ENCODE results near the gene UST.
"Not testable (repeated sequence)": the region's sequence is repeated elsewhere in the genome, so short reads cannot be mapped to it uniquely, and the experiment has no call there.

Gene UST

DNA sequence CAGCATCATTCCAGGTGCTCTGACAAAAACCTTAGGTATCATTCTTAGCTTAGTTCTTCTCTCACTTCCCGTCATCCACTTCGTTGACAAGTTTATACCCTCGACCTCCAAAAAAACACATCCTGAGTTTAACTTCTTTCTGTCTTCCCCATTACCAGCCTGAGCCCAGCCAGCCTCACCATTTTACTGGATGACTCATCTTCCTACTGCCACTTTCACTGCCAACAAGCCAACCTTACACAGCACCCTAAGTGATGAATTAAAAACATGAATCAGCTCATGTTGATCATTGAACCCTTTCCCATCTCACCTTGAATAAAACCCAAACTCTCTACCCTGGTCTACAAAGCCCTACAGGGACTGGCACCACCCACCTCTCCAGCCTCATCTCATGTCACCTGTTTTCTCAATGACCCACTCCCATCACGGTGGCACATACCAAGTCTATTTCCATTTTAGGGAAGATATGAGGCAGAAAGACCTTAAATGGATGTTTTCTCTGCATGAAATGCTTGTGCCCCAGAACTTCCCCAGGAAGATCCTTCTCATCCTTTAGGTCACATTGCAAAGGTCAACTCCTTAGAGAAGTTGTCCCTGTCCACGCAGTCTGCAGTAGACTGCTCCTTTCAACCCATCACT is 9.9 kb upstream of the UST start:
- no peak for DNase-seq (ENCODE audit: low read depth)

DNA sequence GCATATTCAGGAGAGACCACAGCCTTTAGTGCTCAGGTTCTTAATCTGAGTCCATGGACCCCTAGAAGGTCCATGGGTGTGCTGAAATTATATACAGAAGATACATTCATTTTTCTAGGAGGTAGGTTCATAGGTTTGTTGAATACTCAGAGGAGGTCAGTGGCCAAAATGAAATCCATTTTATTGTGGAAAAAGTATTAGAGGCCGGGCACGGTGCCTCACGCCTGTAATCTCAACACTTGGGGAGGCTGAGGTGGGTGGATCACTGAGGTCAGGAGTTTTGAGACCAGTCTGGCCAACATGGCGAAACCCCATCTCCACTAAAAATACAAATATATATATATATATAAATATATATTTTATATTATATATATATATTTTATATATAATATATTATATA is 9.0 kb upstream of the UST start:
- no peak for DNase-seq (ENCODE audit: low read depth)

DNA sequence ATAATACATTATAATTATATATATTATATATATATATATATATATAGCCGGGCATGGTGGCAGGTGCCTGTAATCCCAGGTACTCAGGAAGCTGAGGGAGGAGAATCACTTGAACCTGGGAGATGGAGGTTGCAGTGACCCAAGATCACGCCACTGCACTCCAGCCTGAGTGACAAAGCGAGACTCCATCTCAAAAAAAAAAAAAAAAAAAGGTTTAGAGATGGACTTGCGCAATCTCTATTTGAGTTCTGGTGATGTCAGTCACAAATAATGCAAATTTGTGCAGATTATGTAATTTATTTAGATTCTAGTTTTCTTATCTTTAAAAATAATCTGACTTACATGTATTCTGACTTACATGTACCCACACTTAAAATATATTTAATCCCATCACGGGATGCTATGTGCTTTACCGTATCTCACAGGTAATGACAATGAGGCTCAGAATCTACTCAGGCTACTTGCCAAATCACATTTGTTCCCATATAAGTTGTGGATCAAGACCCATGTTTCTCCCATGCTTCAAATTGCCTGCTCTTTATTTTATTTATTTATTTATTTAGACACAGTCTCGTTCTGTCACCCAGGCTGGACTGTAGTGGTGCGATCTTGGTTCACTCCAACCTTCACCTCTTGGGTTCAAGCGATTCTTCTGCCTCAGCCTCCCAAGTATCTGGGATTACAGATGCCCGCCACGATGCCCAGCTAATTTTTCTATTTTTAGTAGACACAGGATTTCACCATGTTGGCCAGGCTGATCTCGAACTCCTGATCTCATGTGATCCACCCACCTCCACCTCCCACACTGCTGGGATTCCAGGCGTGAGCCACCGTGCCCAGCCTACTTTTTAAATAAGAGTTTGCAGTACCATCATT is 7.6 kb upstream of the UST start:
- no peak for DNase-seq (ENCODE audit: low read depth)

DNA sequence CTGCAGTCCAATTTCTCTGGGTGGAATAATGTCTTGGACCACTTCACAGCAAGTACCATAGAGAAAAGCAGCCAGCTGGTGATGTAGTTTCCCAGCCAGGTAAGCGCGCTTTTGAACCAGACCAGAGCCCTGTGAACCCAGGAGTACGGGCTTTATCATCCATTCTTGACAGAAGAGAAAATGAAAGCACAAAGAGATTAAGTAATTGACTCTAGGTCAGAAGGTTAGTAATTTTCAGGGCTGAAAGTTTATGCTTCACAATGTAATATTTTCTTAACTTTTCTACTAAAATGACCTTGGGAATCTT is 7.1 kb upstream of the UST start:
- no peak for DNase-seq (ENCODE audit: low read depth)

DNA sequence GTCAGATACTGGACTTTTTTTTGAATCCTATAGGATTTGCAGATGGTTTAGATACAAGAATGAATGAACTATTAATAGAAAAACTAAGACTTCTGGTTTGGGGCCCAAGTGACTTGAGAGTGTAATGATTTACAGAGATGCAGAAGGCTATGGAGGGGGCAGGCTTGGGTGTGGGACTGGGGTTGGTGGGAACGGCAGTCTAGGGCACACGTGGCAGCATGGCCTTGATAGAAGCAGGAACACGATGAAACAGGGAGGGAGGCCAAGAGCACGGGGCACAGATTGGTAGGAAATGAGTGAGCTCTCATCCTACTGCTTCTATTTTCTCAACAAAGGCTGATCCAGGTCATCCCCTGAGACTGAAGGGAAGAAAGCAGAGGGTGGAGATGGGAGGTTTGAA is 3.4 kb upstream of the UST start:
- DNase-seq (ENCODE audit: low read depth) = no peak

DNA sequence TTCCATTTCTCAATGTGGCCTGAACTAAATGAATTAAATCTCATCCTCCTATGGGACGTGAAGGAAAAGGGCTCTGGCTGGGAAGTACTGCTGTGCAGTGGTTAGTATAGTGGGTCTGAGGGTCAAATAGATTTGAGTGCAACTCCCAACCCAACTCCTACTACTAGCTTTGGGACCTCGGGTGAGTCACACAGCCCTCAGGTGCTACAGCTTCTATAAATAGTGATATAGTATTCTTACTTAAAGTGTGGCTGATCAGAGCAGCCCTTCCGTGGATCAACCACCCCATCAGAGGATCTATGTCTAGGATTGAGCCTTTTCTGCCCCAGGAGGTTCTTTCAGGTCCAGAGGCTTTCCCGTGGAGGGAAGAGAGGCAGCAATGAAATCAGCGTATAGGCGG is 904 bp upstream of the UST start:
- no peak for DNase-seq (ENCODE audit: low read depth)

DNA sequence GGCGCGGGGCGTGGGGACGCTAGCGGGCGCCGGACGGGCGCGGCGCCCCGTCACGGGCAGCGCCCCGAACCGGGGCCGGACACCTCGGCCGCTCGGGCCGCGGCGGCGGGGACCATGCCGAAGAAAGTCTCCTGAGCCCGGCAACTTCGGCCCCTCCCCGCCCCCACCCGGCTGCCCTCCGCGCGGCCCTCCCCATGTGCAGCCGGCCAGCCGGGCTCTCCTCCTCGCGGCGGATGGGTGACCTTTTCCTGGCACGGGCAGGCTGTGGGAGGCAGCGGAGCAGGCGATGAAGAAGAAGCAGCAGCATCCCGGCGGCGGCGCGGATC is 278 bp downstream of the UST start:
- no peak for DNase-seq (ENCODE audit: low read depth)

DNA sequence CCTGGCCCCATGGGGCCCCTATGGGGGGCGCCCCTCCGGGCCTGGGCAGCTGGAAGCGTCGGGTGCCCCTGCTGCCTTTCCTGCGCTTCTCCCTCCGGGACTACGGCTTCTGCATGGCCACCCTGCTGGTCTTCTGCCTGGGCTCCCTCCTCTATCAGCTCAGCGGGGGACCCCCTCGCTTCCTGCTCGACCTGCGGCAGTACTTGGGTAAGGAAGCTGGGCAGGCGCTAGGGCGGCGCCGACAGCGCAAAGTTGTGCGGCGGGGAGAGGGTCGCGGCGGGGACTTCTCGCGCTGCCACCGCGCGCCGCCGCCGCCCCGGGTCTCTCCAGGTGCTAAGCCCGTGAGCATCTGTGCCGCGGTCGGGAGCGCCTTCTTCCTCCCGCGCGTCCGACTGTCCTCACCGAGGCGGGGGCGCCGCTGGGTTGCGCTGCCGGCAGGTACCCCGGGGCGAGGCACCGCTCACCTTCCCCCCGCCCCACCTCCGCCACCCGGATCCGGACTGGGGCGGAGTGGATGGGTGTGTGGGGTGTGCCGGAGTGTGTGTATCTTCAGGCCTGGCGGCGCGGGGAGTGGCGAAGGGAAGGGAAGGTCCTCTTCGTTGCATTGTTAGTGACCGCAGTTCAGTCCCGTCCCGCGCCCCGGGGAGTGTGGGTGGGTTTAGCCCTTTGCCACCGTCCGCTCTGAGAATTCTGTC is 788 bp downstream of the UST start:
- no peak for DNase-seq (ENCODE audit: low read depth)

DNA sequence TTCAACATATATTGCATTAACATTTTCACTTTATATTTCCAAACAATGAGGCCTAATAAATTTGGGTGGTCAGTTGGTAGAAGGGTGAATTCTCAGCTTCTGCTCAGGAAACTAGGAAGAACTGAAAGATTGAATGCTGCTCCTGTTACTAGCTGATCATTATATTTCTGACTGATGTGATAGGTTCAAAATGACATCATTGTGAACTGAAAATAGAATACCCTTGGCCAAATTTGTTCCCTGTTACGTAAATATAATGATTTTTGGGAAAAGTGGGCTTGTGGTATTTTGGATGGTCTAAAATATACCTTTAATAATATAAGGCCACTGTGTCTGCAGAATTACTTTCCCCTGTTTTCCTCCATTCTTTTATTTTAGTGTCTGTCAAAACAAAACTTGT is 2.8 kb downstream of the UST start:
- no peak for DNase-seq (ENCODE audit: low read depth)

DNA sequence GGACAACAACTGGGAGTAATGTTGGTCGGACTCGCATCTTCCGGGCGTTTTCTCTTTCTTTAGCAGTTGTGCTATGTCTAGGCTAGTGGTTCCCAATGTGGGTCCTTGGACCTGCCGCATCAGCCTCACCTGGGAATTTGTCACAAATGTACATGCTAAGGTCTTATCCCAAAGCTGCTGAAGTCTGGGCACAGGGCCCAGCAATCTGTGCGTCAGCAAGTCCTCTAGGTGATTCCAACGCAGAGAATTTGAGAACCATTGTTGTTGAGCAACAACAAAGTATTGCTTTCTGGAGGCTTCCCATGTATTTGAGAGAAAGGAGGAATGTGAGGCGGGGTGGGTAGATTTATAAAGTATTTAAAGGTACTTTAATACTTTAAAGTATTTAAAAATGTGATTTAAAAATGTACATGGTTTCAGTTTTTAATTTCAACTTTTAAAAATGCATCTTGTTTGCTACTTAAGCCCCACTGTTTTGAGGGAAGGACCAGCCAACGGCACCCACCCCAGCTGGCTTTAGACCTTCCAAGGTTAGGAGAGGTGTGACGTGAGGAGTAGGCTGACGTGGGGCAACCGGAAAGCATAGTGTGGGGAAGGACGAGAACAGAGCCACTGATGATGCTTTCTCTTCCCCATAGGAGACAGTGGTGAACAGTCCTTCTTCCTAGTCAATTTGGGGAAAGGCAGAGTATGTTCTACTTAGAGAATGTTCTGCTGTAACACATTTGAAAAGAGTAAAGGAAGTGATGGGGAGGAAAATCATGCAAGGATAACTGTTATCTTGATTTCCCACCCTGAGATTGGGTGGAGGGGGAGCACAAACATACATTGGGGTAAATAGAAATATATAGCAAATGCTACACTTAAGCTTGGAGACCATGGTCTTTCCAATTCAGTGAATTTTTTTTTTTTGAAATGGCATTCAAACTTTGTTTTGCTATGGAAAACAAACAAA is 4.3 kb downstream of the UST start:
- DNase-seq (ENCODE audit: low read depth) = no peak

DNA sequence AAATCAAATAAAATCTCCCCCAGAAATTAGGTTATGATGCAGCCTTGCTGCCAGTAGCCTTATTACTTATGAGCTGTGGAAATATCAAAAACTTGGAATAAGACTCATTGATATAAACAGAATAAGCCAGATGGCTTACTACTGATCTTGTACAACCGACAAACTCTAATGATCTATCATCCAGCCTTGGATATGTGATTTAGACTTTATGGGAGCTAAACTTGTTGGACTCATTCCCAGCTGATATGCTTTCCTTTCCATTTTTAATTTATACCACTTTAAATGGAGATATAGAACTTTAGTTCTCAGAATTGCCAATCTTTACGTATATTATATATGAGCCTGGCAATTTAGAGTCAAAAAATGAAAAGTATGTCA is 5.0 kb downstream of the UST start:
- DNase-seq (ENCODE audit: low read depth) = no peak

DNA sequence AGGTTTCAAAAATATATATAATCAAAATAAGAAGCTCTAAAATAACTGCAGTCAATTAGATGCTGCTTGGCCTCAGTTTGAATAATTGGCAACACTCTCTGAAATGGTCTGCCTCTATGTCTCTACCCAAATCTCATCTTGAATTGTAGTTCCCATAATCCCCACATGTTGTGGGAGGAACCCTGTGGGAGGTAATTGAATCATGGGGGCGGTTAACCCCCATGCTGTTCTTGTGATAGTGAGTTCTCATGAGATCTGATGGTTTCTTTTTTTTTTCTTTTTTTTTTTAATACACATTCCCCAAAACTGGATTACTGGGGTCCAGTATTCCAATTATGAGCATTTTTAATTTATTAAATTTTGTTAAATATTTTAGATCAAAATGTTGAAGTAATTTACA is 8.5 kb downstream of the UST start:
- not testable (repeated sequence) for DNase-seq (ENCODE audit: low read depth)

DNA sequence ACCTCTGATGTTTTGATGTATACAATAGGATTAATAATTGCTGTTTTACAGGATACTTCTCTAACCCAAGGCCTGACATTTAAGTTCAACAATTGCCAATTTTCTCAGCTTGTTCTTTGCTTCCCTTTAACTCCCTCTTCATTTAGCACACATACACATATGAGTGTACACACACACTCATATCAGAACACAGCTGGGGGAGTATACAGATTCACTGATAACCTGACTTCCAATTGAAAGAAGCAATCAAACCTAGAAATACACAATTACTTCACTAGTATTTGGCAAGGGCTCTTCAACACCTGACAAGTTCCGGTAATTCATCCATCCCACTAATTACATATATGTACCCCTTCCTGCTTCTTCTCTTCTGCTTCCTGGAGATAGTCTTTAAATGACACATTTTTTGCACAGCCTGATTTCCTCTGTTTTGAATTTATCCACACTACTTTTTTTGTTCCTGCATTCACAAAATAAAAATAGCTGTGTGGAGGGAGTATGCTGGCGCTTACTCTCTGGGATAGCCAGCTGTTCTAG is 11.2 kb downstream of the UST start:
- no peak for DNase-seq (ENCODE audit: low read depth)

DNA sequence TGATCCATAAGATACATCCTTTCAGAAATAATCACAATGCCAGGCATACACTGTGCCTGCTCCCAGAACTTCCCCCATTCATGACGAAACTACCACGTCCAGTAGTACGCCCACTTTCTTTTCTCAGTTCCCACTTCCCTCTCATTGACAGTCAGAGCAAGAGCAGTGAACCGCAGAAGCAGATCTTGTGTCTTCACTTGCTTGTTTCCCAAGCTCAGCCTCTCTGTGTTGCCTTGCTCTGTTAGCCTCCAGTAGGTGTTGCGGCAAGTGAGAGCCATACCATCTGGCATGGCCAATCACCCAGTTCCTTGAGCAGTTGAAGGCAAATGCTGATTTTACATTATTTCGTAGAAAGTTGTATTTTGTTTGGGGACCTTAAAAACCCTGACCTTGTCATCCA is 11.7 kb downstream of the UST start:
- no peak for DNase-seq (ENCODE audit: low read depth)

DNA sequence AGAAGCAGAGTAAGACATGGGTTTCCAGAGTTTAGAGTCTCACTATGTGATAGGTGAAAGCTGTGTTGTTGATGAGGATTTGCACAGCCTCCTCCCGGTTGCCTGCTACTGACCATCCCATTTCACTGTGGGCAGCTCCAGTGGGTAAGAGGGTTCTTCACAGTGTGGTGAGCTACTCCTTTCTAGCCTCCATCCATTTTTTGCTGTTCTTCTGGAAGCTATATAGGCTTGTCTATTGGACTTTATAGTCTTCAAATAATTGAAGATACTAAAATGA is 13.4 kb downstream of the UST start:
- no peak for DNase-seq (ENCODE audit: low read depth)

DNA sequence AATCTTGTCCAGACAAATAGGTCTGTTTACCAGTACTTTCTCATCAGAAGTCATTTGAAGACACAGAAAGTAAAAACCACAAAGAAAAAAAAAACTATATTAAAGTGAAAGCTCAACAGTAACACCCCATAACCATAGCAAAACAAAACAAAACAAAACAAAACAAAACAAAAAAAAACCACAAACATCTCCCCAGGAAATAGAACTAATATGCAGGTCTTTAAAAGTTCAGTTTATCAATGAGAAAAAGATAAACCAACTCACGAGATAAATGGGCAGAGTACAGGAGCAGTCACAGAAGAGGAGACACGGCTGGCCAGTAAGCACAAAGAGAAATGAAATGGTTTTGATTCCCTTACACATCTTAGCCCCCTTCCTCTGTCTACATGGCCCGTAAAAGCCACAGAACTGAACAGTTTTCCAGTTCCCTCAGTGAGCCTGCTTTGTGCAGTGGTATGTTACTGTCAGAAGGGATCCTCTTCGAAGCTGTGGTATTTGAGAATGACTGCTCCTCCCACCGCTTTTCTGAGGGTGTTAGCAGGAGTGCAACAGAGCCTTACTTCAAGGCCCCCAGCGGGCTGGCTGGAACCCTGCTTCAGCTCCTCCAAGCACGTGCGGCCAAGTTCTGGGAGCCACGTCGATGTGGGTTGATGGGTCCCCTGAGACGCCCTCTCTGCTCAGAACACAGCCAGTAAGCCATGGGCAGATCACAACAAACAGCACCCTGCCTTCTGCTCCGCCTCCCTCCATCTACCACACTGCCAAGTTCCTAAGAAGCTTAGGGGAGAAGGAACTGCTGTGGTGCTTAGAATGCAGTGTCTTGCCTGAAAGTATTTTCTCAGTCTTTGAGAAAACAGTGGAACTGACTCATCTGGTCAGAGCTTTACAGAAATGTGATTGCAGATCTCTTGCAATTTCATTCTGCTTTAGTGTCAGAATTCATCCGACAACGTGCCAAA is 14.0 kb downstream of the UST start:
- DNase-seq (ENCODE audit: low read depth) = no peak

DNA sequence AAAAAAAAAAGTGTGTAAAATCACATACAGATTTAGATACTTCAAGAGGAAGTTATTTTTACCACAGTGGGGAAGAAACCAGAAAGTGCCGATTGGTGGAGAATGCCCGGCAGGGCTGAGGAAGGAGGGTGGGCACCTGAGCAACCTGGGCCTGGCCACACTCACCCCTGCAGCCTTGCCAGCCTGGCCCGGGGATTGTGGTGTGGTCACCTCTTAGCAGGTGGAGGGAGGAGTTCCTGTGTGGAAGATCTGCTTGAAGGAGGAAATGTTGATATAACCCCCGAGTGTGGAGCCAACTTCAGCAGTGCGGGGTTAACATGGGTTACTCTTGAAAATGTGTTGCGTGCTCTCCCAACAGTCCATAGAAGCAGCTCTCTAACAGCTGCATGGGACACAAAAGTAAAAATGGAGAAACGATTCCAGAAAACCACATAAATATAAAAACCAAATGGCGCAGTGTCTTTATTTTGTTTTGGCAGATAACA is 14.7 kb downstream of the UST start:
- no peak for DNase-seq (ENCODE audit: low read depth)

DNA sequence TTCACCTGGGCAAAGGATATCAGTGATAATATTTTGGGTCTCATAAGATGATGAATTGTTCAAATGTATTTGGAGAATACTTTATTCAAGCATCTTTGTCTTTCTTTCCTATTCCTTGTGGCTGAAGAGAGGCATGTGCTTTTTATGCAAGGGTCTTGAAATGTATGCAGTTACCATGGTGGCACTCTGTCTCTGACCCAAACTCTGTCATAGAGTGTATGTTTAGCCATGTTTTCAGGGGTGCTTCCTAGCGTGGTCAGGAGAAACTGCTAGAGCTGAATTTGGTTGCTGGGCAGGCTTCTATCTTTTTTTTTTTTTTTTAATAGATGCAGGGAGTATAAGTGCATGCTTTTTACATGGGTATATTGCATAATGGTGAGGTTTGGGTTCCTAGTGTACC is 15.4 kb downstream of the UST start:
- DNase-seq (ENCODE audit: low read depth) = no peak

DNA sequence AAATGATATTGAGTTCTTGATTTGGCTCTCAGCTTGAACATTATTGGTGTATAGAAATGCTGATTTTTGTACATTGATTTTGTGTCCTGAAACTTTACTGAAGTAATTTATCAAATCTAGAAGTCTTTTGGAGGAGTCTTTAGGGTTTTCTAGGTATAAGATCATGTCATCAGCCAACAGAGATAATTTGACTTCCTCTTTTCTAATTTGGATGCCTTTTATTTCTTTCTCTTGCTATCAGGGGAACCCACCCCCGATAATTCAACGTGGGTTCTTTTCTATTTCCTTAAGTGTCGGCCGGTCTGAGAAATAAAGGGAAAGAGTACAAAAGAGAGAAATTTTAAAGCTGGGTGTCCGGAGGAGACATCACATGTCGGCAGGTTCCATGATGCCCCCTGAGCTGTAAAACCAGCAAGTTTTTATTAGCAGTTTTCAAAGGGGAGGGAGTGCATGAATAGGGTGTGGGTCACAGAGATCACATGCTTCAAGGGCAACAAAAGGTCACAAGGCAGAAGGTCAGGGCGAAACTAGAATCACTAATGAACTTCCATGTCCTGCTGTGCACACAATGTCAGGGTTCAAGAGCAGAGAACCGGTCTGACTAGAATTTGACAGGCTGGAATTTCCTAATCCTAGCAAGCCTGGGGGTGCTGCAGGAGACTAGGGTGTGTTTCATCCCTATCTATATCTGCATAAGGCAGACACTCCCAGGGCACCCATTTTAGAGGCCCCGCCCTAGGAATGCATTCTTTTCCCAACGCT is 17.6 kb downstream of the UST start:
- DNase-seq (ENCODE audit: low read depth) = not testable (repeated sequence)

Measured in stimulated activated CD8-positive, alpha-beta memory T cell treated with anti-CD3 and anti-CD28 coated beads, Interleukin-15, amount 100 ng/mL, for 1 hour (primary cell).